ENCODE results near the gene GAS7.

The GAS7 gene

GRCh38 chr17:10046786-10047785 is 151.3 kb downstream of the GAS7 start:
- Histone ChIP-seq H2AFZ (ENCODE audit: low read length) (no peak overlapping the region), H3K36me3 (ENCODE audit: insufficient read depth, low read length) (no peaks in the 10 kb centered on the region), H3K79me2 (ENCODE audit: insufficient read depth, low read length) (no peaks in the 10 kb centered on the region), H3K9ac (ENCODE audit: low read length) (no peak overlapping the region), H4K20me1 (ENCODE audit: insufficient read depth, low read length) (no peaks in the 10 kb centered on the region), H3F3A (ENCODE audit: insufficient read depth, low read length) (no peaks in the 10 kb centered on the region), H3K9me2 (ENCODE audit: low read depth, low read length) (no peaks in the 10 kb centered on the region), H3K27me3 (ENCODE audit: insufficient read depth, low read length) (peaks cover 5% of the 10 kb centered on the region; the same call in 1 of the 2 replicates), H3K4me3 (ENCODE audit: low read depth, low read length, poor library complexity, severe bottlenecking) (no peak overlapping the region), H3K4me2 (ENCODE audit: low read length) (no peak overlapping the region), H3K27ac (ENCODE audit: low read depth, low read length, poor library complexity, severe bottlenecking) (no peak overlapping the region), H3K9me3 (ENCODE audit: low read length) (no peaks in the 10 kb centered on the region), H3K4me1 (ENCODE audit: insufficient read depth, low read length, severe bottlenecking) (no peaks in the 10 kb centered on the region)
- TF ChIP-seq CTCF (IDR thresholded peaks at IDR 0.05; ENCODE audit: low read length): no peak
- TF ChIP-seq EZH2 (IDR thresholded peaks at IDR 0.05; ENCODE audit: borderline replicate concordance, low read length): no peak

GRCh38 chr17:10045871-10046658 is 152.3 kb downstream of the GAS7 start:
- H3K9me2 ChIP-seq (ENCODE audit: low read depth, low read length): no peaks in the 10 kb centered on the region
- no peak overlapping the region for H3K9ac ChIP-seq (ENCODE audit: low read length)
- H3K4me3 ChIP-seq (ENCODE audit: low read depth, low read length, poor library complexity, severe bottlenecking): no peak overlapping the region
- H4K20me1 ChIP-seq (ENCODE audit: insufficient read depth, low read length): no peaks in the 10 kb centered on the region
- no peak overlapping the region for H2AFZ ChIP-seq (ENCODE audit: low read length)
- no peak overlapping the region for H3K27ac ChIP-seq (ENCODE audit: low read depth, low read length, poor library complexity, severe bottlenecking)
- no peaks in the 10 kb centered on the region for H3K27me3 ChIP-seq (ENCODE audit: insufficient read depth, low read length)
- H3K36me3 ChIP-seq (ENCODE audit: insufficient read depth, low read length): no peaks in the 10 kb centered on the region
- TF ChIP-seq EZH2 (IDR thresholded peaks at IDR 0.05; ENCODE audit: borderline replicate concordance, low read length) (no peak), CTCF (IDR thresholded peaks at IDR 0.05; ENCODE audit: low read length) (no peak)
- H3K4me2 ChIP-seq (ENCODE audit: low read length): no peak overlapping the region
- H3K79me2 ChIP-seq (ENCODE audit: insufficient read depth, low read length): no peaks in the 10 kb centered on the region
- no peaks in the 10 kb centered on the region for H3K4me1 ChIP-seq (ENCODE audit: insufficient read depth, low read length, severe bottlenecking)
- no peaks in the 10 kb centered on the region for H3F3A ChIP-seq (ENCODE audit: insufficient read depth, low read length)
- no peaks in the 10 kb centered on the region for H3K9me3 ChIP-seq (ENCODE audit: low read length)

- Histone ChIP-seq H3K27ac (ENCODE audit: low read depth, low read length, poor library complexity, severe bottlenecking) (no peak overlapping the region), H3K9ac (ENCODE audit: low read length) (no peak overlapping the region), H3K79me2 (ENCODE audit: insufficient read depth, low read length) (no peaks in the 10 kb centered on the region), H3K4me2 (ENCODE audit: low read length) (no peak overlapping the region), H3K4me3 (ENCODE audit: low read depth, low read length, poor library complexity, severe bottlenecking) (no peak overlapping the region), H3F3A (ENCODE audit: insufficient read depth, low read length) (no peaks in the 10 kb centered on the region), H3K27me3 (ENCODE audit: insufficient read depth, low read length) (no peaks in the 10 kb centered on the region), H3K9me3 (ENCODE audit: low read length) (no peaks in the 10 kb centered on the region), H2AFZ (ENCODE audit: low read length) (no peak overlapping the region), H3K36me3 (ENCODE audit: insufficient read depth, low read length) (no peaks in the 10 kb centered on the region), H3K4me1 (ENCODE audit: insufficient read depth, low read length, severe bottlenecking) (no peaks in the 10 kb centered on the region), H3K9me2 (ENCODE audit: low read depth, low read length) (no peaks in the 10 kb centered on the region), H4K20me1 (ENCODE audit: insufficient read depth, low read length) (no peaks in the 10 kb centered on the region)
- TF ChIP-seq EZH2 (IDR thresholded peaks at IDR 0.05; ENCODE audit: borderline replicate concordance, low read length) (no peak), CTCF (IDR thresholded peaks at IDR 0.05; ENCODE audit: low read length) (no peak)
These were observed 155.7 kb downstream of the GAS7 start for GRCh38 chr17:10042589-10043244.
